ENCODE measurements around the gene CRACDL. TPM values are rescaled to one million over a fixed set of nuclear protein-coding genes. Genes with fewer than 3 reads are reported as not detected.

Gene CRACDL, protein sequence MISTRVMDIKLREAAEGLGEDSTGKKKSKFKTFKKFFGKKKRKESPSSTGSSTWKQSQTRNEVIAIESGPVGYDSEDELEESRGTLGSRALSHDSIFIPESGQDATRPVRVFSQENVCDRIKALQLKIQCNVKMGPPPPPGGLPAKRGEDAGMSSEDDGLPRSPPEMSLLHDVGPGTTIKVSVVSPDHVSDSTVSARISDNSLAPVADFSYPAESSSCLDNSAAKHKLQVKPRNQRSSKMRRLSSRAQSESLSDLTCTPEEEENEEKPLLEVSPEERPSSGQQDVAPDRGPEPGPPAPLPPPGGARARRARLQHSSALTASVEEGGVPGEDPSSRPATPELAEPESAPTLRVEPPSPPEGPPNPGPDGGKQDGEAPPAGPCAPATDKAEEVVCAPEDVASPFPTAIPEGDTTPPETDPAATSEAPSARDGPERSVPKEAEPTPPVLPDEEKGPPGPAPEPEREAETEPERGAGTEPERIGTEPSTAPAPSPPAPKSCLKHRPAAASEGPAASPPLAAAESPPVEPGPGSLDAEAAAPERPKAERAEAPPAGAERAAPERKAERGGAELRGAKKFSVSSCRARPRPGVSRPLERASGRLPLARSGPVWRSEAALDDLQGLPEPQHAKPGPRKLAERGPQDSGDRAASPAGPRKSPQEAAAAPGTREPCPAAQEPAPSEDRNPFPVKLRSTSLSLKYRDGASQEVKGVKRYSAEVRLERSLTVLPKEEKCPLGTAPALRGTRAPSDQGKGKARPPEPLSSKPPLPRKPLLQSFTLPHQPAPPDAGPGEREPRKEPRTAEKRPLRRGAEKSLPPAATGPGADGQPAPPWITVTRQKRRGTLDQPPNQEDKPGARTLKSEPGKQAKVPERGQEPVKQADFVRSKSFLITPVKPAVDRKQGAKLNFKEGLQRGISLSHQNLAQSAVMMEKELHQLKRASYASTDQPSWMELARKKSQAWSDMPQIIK
- total RNA-seq: 3.0 TPM
- long read RNA-seq, partial matches to known transcripts: 14 of 18 reads
- long read RNA-seq, other reads (novel, unspliced or antisense): 4 of 18 reads

DNA sequence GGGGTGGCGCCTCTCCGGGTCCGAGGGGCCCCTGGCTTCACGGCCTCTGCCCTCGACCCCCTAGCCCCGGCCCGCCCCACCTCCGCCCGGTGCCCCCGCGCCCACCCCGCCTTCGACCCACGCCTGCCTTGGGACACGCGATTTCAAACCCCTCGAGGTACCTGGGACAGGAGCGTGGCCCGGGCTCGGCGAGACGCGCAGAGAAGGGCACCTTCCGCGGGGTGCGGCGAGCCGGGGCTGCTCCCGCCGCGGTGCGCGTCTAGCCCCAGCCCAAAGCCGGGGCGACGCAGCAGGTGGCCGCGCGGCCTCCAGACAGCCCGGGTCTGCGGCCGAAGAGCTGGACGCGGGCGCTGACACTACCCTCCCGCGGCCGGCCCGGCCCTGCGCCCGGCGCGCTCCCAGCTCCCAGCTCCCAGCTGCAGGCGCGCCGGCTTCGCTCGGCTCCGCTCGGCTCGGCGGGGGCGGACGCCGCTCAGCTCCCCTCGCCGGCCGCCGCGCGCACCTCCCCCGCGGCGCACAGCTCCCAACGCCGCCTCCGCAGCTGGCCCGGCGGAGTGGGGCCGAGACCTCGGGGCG is at the start of gene CRACDL:
Gene CRACDL, minus strand, starts transcription at position 449 of the 576 bp plus-strand sequence. CDS start 89,425 bp downstream, outside the sequence.
- Histone ChIP-seq H3K36me3 (no peaks in the 10 kb centered on the region), H3K27ac (replicated peaks) (no peak within 1 kb of the TSS), H3K27me3 (ENCODE audit: low read depth) (peaks cover 74% of the 10 kb centered on the region), H3K4me1 (peaks cover 18% of the 10 kb centered on the region), H3K4me3 (peak within 1 kb of the TSS; percentile 63), H3K9me3 (replicated peaks) (no peaks in the 10 kb centered on the region)
- TF ChIP-seq, protein P1, sequence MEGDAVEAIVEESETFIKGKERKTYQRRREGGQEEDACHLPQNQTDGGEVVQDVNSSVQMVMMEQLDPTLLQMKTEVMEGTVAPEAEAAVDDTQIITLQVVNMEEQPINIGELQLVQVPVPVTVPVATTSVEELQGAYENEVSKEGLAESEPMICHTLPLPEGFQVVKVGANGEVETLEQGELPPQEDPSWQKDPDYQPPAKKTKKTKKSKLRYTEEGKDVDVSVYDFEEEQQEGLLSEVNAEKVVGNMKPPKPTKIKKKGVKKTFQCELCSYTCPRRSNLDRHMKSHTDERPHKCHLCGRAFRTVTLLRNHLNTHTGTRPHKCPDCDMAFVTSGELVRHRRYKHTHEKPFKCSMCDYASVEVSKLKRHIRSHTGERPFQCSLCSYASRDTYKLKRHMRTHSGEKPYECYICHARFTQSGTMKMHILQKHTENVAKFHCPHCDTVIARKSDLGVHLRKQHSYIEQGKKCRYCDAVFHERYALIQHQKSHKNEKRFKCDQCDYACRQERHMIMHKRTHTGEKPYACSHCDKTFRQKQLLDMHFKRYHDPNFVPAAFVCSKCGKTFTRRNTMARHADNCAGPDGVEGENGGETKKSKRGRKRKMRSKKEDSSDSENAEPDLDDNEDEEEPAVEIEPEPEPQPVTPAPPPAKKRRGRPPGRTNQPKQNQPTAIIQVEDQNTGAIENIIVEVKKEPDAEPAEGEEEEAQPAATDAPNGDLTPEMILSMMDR (IDR thresholded peaks at IDR 0.05; ENCODE audit: borderline replicate concordance): no peak
- intact Hi-C loops (cut with micrococcal nuclease): no loop called here
- no peak for DNase-seq

DNA sequence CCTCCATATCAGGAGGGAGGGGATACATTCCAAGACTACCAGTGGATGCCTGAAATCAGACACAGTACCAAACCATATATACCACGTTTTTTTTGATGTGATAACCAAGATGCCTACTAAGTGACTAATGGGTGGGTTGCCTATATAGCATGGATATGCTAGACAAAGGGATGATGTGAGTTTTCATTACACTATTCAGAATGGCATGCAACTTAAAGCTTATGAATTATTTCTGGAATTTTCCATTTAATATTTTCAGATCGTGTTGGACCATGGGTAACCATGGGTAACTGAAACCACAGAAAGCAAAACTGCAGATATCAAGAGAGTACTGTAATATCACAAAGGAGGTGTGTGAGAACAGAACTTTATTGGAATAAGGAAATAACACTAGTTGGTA is 39.6 kb upstream of the CRACDL start:
- TF ChIP-seq, protein P1 (IDR thresholded peaks at IDR 0.05; ENCODE audit: borderline replicate concordance): no peak
- intact Hi-C loops (cut with micrococcal nuclease): no loop called here
- Histone ChIP-seq H3K4me3 (no peak overlapping the region), H3K36me3 (no peaks in the 10 kb centered on the region), H3K27ac (replicated peaks) (no peak overlapping the region), H3K9me3 (replicated peaks) (peaks cover 44% of the 10 kb centered on the region), H3K27me3 (ENCODE audit: low read depth) (peaks cover 5% of the 10 kb centered on the region), H3K4me1 (no peaks in the 10 kb centered on the region)
- no peak for DNase-seq

DNA sequence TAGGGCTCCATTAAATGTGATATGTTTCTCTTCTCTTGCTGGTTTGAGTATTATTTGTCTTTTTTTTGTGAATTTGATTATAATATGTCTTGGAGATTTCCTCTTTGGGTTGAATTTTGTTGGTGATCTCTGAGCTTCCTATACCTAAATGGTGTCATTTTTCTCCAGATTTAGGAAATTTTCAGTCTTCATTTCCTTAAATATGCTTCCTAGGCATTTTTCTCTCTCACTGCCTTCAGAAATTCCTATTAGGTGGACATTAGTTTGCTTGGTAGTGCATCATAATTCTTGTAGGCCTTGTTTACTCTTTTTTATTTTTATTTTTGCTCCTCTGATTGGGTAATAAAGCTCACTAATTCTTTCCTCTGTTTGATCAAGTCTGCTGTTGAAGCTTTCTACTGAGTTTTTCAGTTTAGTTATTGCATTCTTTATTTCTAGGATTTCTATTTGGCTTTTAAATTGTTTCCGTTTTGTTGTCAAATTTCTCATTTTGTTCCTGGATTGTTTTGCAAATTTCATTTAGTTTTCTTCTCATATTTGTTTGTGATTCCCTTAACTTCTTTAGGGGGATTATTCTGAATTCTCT is 36.6 kb upstream of the CRACDL start:
- Histone ChIP-seq H3K9me3 (replicated peaks) (peaks cover 66% of the 10 kb centered on the region), H3K36me3 (no peaks in the 10 kb centered on the region), H3K27ac (replicated peaks) (no peak overlapping the region), H3K4me1 (no peaks in the 10 kb centered on the region), H3K4me3 (no peak overlapping the region), H3K27me3 (ENCODE audit: low read depth) (peaks cover 5% of the 10 kb centered on the region)
- no peak for DNase-seq
- intact Hi-C loops (cut with micrococcal nuclease): no loop called here
- TF ChIP-seq, protein P1 (IDR thresholded peaks at IDR 0.05; ENCODE audit: borderline replicate concordance): no peak

DNA sequence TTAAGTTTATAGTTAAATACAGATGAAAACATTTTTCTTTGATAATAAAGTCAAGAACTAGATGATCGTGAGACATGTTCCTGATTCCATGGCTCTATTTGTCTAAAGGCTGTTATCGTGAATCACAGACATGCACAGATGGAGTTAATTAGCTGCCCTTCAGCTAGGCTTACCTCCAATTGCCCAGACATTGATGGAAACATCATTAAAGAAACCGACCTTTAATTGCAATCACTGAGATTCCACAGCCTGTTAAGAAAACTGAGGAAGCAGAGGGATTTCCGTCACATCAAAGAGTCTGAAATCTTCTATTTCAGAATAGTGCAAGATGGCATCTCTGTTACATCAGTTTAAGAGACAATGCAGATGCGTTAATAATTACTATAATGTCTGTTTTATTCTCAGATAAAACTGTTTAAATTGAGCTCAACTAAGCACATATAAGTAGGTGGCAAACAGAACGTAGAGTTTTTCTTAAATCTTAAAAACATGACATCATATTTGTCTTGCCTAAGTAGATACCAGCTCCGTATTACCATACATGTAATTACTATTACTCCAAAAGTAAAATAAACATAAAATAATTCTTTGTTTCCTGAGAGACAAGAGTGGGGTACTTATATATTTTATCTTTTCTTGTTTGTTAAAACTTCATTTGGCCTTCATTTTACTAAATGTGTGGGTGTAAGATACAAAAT is 23.9 kb upstream of the CRACDL start:
- H3K4me1 ChIP-seq: no peaks in the 10 kb centered on the region

More for the DNA sequence above, 23.9 kb upstream of the CRACDL start:
- no peaks in the 10 kb centered on the region for H3K36me3 ChIP-seq
- no peak for DNase-seq
- intact Hi-C loops (cut with micrococcal nuclease): no loop called here
- TF ChIP-seq, protein P1 (IDR thresholded peaks at IDR 0.05; ENCODE audit: borderline replicate concordance): no peak
- no peak overlapping the region for H3K4me3 ChIP-seq
- peaks cover 19% of the 10 kb centered on the region for H3K27me3 ChIP-seq (ENCODE audit: low read depth)
- peaks cover 22% of the 10 kb centered on the region for H3K9me3 ChIP-seq (replicated peaks)
- no peak overlapping the region for H3K27ac ChIP-seq (replicated peaks)
